CD4-positive, alpha-beta T cell (primary cell): ENCODE data around the gene CDC42BPA. TPM values are rescaled to one million over a fixed set of nuclear protein-coding genes. Genes with fewer than 3 reads are reported as not detected.

Experiments used
- ATAC-seq: fragments of 200-7000 bp; cut with Tn5 transposase; one replicate; pipeline ENCODE4 v1.10.0; 2022; ENCODE audit warnings: mild to moderate bottlenecking; ENCODE audit not compliant: poor library complexity
- CTCF ChIA-PET: fragments of 350-600 bp; sonication (Branson Sonifier 250); formaldehyde crosslinking; loops from one replicate; lab custom pipeline; 2021; ENCODE audit warnings: antibody characterized with exemption, inconsistent platforms; lab: Charles Lee
- POLR2A ChIA-PET: fragments of 350-600 bp; sonication (Branson Sonifier 250); formaldehyde crosslinking; loops from one replicate; lab custom pipeline; 2021; ENCODE audit warnings: antibody characterized with exemption, inconsistent platforms; lab: Charles Lee
- DNase-seq, 14 experiments: peaks; one replicate each; pipeline ENCODE4 v3.0.0-alpha.2; 2013 to 2020; ENCODE audit warnings: mixed read lengths in 2 of 14
- H3K27ac ChIP-seq, 2 donors: one replicate each; pipeline versions ENCODE4 v1.5.1 to v1.7.0; 2013; ENCODE audit warnings: low read length in 2 of 2, low read depth in 1 of 2, mild to moderate bottlenecking in 1 of 2
- H3K27me3 ChIP-seq, 2 experiments: 1 replicate in 1 of 2; 2 replicates in 1 of 2; pipeline versions ENCODE4 v1.6.1 to v1.7.0; 2013; ENCODE audit warnings: low read length in 2 of 2, control low read depth in 1 of 2, mild to moderate bottlenecking in 1 of 2, moderate library complexity in 1 of 2; ENCODE audit not compliant: insufficient read depth in 2 of 2, control insufficient read depth in 1 of 2
- H3K36me3 ChIP-seq: one replicate; pipeline ENCODE4 v1.6.1; 2013; ENCODE audit warnings: low read length, control low read depth; ENCODE audit not compliant: insufficient read depth
- H3K4me1 ChIP-seq: one replicate; pipeline ENCODE4 v1.6.1; 2013; ENCODE audit warnings: low read length, control low read depth; ENCODE audit not compliant: insufficient read depth
- H3K4me3 ChIP-seq: one replicate; pipeline ENCODE4 v1.5.1; 2013; ENCODE audit warnings: mild to moderate bottlenecking, low read length, moderate library complexity
- H3K9me3 ChIP-seq, 2 experiments: 1 replicate in 1 of 2; 2 replicates in 1 of 2; pipeline versions ENCODE4 v1.6.1 to v1.7.0; 2013; ENCODE audit warnings: low read length in 2 of 2, mild to moderate bottlenecking in 2 of 2, control low read depth in 1 of 2, moderate library complexity in 1 of 2; ENCODE audit not compliant: control insufficient read depth in 1 of 2, insufficient read depth in 1 of 2
- H3K27ac Mint-ChIP-seq: one replicate; pipeline ENCODE4 v1.8.0; 2020; ENCODE audit warnings: mixed read lengths
- H3K27me3 Mint-ChIP-seq: one replicate; pipeline ENCODE4 v1.8.0; 2021; ENCODE audit warnings: mixed read lengths
- H3K36me3 Mint-ChIP-seq: one replicate; pipeline ENCODE4 v1.8.0; 2021; ENCODE audit warnings: low read depth, mixed read lengths
- H3K4me1 Mint-ChIP-seq: one replicate; pipeline ENCODE4 v1.8.0; 2021; ENCODE audit warnings: low read depth, mixed read lengths
- H3K4me3 Mint-ChIP-seq: one replicate; pipeline ENCODE4 v1.8.0; 2020; ENCODE audit warnings: mild to moderate bottlenecking, mixed read lengths
- H3K9me3 Mint-ChIP-seq: one replicate; pipeline ENCODE4 v1.8.0; 2020; ENCODE audit warnings: mixed read lengths
- intact Hi-C, 2 experiments: fragments of 100-400 bp; cut with DNase I in 1 of 2; cut with micrococcal nuclease in 1 of 2; formaldehyde crosslinking; loops; one replicate each; pipeline versions ENCODE4 v1.15.1 to v1.9.0; 2023 to 2025; cut with DNase I, micrococcal nuclease
- total RNA-seq, 174 experiments: library from RNA in 2 of 174; stranded (reverse) in 2 of 174; gene quantifications; one replicate each; pipeline ENCODE4 v1.2.3 and lab custom pipeline; 2021 to 2026
- TF ChIP-seq, protein P1 (sequence below): fragments of 200-600 bp; IDR thresholded peaks from one replicate; pipeline ENCODE4 v1.8.0; 2022; ENCODE audit warnings: antibody characterized with exemption, mild to moderate bottlenecking

Gene CDC42BPA
- total RNA-seq, 2 experiments from 2014 or later: 2.2 to 3.0 TPM

DNA sequence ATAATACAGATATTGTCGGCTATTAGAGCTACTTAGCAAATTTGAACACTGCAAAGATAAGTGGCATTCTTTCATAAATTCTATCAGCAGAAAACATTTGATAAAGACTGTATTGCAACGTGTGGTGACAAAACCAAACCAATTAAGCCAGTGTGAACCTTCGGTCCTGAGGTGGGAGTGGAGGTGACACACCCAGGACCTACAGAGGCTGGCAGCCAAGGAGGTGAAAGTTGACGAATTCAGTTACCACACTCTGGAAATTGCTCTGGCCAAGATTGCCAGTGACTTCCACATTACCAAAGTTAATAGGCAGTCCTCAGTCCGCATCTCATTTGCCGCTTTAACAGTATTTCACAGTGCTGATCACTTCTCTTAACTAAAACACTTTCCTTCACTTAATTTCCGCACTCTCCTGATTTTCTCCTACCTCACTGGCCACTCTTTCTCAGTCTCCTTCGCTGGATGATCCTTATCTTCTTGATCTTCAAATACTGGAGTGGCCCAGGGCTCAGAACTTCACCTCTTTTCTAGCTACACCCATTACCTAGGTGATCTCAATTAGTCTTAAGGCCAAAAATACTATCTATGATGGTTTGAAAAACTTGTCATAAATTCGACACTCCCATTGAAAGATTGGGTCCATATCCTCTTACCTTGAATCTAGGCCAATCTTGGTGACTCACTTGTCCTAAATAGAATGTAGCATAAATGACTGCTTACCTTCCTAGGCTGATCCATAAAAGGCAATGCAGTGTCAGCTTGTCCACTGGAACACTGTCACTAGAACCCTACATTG, 5.1 kb upstream of the CDC42BPA start:
- Histone ChIP-seq H3K9me3 (peaks cover 3 to 7% of the 10 kb centered on the region in 2 experiments), H3K36me3 (no peaks in the 10 kb centered on the region), H3K27ac (no peak overlapping the region), H3K4me3 (no peak overlapping the region), H3K4me1 (peaks cover 6% of the 10 kb centered on the region), H3K27me3 (peaks cover 5 to 18% of the 10 kb centered on the region in 2 experiments)
- Mint-ChIP-seq H3K27me3 (peaks cover 52% of the 10 kb centered on the region), H3K36me3 (no peaks in the 10 kb centered on the region), H3K4me3 (no peak overlapping the region), H3K27ac (no peak overlapping the region), H3K4me1 (no peaks in the 10 kb centered on the region), H3K9me3 (no peaks in the 10 kb centered on the region)
- intact Hi-C loops: no loop called here
- ChIA-PET POLR2A (no interaction called here), CTCF (interaction anchor here (1.3 kb wide), 1 partner anchor 10 kb away, joined by 3 read pairs; no protein-coding TSS in a partner anchor)
- ATAC-seq: no peak
- TF ChIP-seq, protein P1, sequence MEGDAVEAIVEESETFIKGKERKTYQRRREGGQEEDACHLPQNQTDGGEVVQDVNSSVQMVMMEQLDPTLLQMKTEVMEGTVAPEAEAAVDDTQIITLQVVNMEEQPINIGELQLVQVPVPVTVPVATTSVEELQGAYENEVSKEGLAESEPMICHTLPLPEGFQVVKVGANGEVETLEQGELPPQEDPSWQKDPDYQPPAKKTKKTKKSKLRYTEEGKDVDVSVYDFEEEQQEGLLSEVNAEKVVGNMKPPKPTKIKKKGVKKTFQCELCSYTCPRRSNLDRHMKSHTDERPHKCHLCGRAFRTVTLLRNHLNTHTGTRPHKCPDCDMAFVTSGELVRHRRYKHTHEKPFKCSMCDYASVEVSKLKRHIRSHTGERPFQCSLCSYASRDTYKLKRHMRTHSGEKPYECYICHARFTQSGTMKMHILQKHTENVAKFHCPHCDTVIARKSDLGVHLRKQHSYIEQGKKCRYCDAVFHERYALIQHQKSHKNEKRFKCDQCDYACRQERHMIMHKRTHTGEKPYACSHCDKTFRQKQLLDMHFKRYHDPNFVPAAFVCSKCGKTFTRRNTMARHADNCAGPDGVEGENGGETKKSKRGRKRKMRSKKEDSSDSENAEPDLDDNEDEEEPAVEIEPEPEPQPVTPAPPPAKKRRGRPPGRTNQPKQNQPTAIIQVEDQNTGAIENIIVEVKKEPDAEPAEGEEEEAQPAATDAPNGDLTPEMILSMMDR: no peak
- no peak for DNase-seq

DNA sequence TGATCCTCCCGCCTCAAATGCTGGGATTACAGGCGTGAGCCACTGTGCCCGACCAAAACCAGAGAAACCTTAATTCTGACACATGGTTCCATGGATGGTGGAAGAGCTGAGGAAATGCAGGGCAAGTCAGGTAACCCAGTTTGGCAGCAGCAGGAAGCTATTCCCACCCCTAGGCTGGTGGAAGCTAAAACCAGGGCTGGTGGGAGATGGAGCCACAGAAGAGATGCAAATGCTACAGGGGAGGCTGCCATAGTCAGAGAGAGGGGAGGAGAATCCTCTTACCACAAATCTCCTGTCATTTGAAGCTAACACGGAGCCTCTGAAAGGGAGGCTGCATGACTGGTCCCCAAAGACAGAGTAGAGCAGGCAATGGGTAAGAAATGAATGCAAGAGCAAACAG, 4.1 kb upstream of the CDC42BPA start:
- H3K4me3 ChIP-seq: no peak overlapping the region
- H3K27ac Mint-ChIP-seq: no peak overlapping the region
- ChIA-PET POLR2A (no interaction called here), CTCF (interaction anchor here (1.3 kb wide), 1 partner anchor 9 kb away, joined by 3 read pairs; no protein-coding TSS in a partner anchor)
- peaks cover 10% of the 10 kb centered on the region for H3K4me1 ChIP-seq
- no peak for DNase-seq
- H3K27me3 Mint-ChIP-seq: peaks cover 55% of the 10 kb centered on the region
- H3K9me3 Mint-ChIP-seq: no peaks in the 10 kb centered on the region
- H3K36me3 Mint-ChIP-seq: no peaks in the 10 kb centered on the region
- H3K9me3 ChIP-seq: peaks cover 3 to 7% of the 10 kb centered on the region in 2 experiments
- H3K4me3 Mint-ChIP-seq: no peak overlapping the region
- no peak for ATAC-seq
- no peaks in the 10 kb centered on the region for H3K36me3 ChIP-seq
- TF ChIP-seq, protein P1: no peak
- H3K27me3 ChIP-seq: peaks cover 5 to 22% of the 10 kb centered on the region in 2 experiments
- peaks cover 3% of the 10 kb centered on the region for H3K4me1 Mint-ChIP-seq
- no peak overlapping the region for H3K27ac ChIP-seq
- intact Hi-C loops: no loop called here

DNA sequence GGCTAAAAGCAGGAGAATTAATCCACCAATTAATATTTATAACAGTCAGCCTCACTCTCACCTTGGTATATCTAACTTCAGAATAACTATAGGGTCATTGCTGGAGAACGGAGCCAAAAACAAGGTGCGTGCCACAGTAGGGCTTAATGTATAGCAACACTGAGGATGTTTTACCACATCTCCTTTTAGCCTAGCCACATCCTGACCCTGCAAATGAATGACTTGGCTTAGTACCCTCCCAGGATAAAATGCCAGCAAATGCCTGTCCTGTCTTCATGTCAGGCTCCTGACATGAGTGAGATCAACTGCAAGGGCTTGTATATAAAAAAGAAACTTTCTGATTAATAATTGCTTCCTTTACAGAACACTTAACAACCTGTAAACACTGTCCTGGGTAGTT, 2.7 kb upstream of the CDC42BPA start:
- CTCF ChIA-PET: no interaction called here
- DNase-seq: no peak
- ATAC-seq: no peak
- no peaks in the 10 kb centered on the region for H3K36me3 ChIP-seq
- Mint-ChIP-seq H3K27me3 (peaks cover 60% of the 10 kb centered on the region), H3K36me3 (no peaks in the 10 kb centered on the region), H3K4me3 (no peak overlapping the region), H3K4me1 (peaks cover 8% of the 10 kb centered on the region), H3K27ac (no peak overlapping the region), H3K9me3 (no peaks in the 10 kb centered on the region)
- POLR2A ChIA-PET: no interaction called here
- TF ChIP-seq, protein P1: peak; percentile 11
- intact Hi-C loops: no loop called here
- H3K27me3 ChIP-seq: peaks cover 11 to 35% of the 10 kb centered on the region in 2 experiments
- peaks cover 3 to 7% of the 10 kb centered on the region in 2 experiments for H3K9me3 ChIP-seq
- H3K4me3 ChIP-seq: no peak overlapping the region
- H3K4me1 ChIP-seq: peaks cover 10% of the 10 kb centered on the region
- H3K27ac ChIP-seq: no peak overlapping the region
